Ascending aorta (tissue), 2 donors: ENCODE measurements around the gene IGSF9B. TPM values are rescaled to one million over a fixed set of nuclear protein-coding genes. Genes with fewer than 3 reads are reported as not detected.

Experiments
- DNase-seq, 2 donors: peaks; one replicate each; pipeline ENCODE4 v3.0.0-alpha.2; 2019; ENCODE audit warnings: low spot score in 2 of 2
- H3K27ac ChIP-seq, 2 donors: fragments of 200-600 bp; sonication (generic); one replicate each; pipeline ENCODE4 v1.5.1; 2016 to 2017; ENCODE audit warnings: mild to moderate bottlenecking in 1 of 2
- H3K27me3 ChIP-seq: fragments of 200-600 bp; sonication (generic); one replicate; pipeline ENCODE4 v1.5.1; 2017
- H3K36me3 ChIP-seq, 2 donors: fragments of 200-600 bp; sonication (generic); one replicate each; pipeline ENCODE4 v1.5.1; 2016
- H3K4me1 ChIP-seq, 2 donors: fragments of 200-600 bp; sonication (generic); one replicate each; pipeline ENCODE4 v1.5.1; 2016 to 2017; ENCODE audit warnings: mild to moderate bottlenecking in 1 of 2
- H3K4me3 ChIP-seq, 2 donors: fragments of 200-600 bp; sonication (generic); one replicate each; pipeline ENCODE4 v1.5.1; 2016 to 2017; ENCODE audit warnings: mild to moderate bottlenecking in 1 of 2
- H3K9me3 ChIP-seq, 2 donors: fragments of 200-600 bp; sonication (generic); one replicate each; pipeline ENCODE4 v1.5.1; 2016
- CTCF ChIP-seq, 3 experiments: fragments of 200-600 bp in 2 of 3; fragments of 450-650 bp in 1 of 3; sonication (generic) in 2 of 3; IDR thresholded peaks; one replicate each; pipeline ENCODE4 v1.5.1; 2016 to 2019; ENCODE audit warnings: antibody characterized with exemption in 3 of 3, mild to moderate bottlenecking in 1 of 3, moderate library complexity in 1 of 3
- intact Hi-C: fragments of 100-400 bp; cut with DNase I; formaldehyde crosslinking; loops from one replicate; pipeline ENCODE4 v1.15.1; 2023
- total RNA-seq: library from RNA; depleted of rRNA; stranded (reverse); fragments of >200 nt; gene quantifications from one replicate; pipeline ENCODE4 v1.1.0, GENCODE V29; 2016

Gene IGSF9B
- total RNA-seq, 1 donor from 2014 or later, result 162 TPM

- intact Hi-C loops, result no loop called here
- Histone ChIP-seq H3K27ac (no peak overlapping the region), H3K36me3 (no peaks in the 10 kb centered on the region), H3K4me1 (no peaks in the 10 kb centered on the region), H3K27me3 (no peaks in the 10 kb centered on the region), H3K9me3 (no peaks in the 10 kb centered on the region), H3K4me3 (no peak overlapping the region)
- DNase-seq, result no peak
- TF ChIP-seq CTCF (IDR thresholded peaks at IDR 0.05), result no peak
These were observed 37.2 kb upstream of the IGSF9B start for GRCh38 chr11:133993921-133994320.

GRCh38 chr11:133993107-133993506 is 36.3 kb upstream of the IGSF9B start:
- no peak for TF ChIP-seq CTCF (IDR thresholded peaks at IDR 0.05)
- Histone ChIP-seq H3K4me3 (no peak overlapping the region), H3K36me3 (no peaks in the 10 kb centered on the region), H3K27ac (no peak overlapping the region), H3K27me3 (no peaks in the 10 kb centered on the region), H3K9me3 (no peaks in the 10 kb centered on the region), H3K4me1 (no peaks in the 10 kb centered on the region)
- intact Hi-C loops, result no loop called here
- no peak for DNase-seq

- no peak for TF ChIP-seq CTCF (IDR thresholded peaks at IDR 0.05)
- no peaks in the 10 kb centered on the region for H3K27me3 ChIP-seq
- no peaks in the 10 kb centered on the region for H3K36me3 ChIP-seq
- no peak overlapping the region for H3K27ac ChIP-seq
- intact Hi-C loops, result no loop called here
- no peak for DNase-seq
- H3K4me1 ChIP-seq, result no peaks in the 10 kb centered on the region
- H3K9me3 ChIP-seq, result no peaks in the 10 kb centered on the region
- no peak overlapping the region for H3K4me3 ChIP-seq
These were observed 35.4 kb upstream of the IGSF9B start for GRCh38 chr11:133992121-133992520.

GRCh38 chr11:133991101-133991500 is 34.3 kb upstream of the IGSF9B start:
- H3K27ac ChIP-seq, result no peak overlapping the region
- DNase-seq, result no peak
- no peaks in the 10 kb centered on the region for H3K9me3 ChIP-seq
- no peaks in the 10 kb centered on the region for H3K4me1 ChIP-seq
- no peak for TF ChIP-seq CTCF (IDR thresholded peaks at IDR 0.05)
- intact Hi-C loops, result no loop called here
- H3K27me3 ChIP-seq, result no peaks in the 10 kb centered on the region
- H3K36me3 ChIP-seq, result no peaks in the 10 kb centered on the region
- no peak overlapping the region for H3K4me3 ChIP-seq

GRCh38 chr11:133990501-133990900 is 33.7 kb upstream of the IGSF9B start:
- no peak overlapping the region for H3K4me3 ChIP-seq
- intact Hi-C loops, result no loop called here
- DNase-seq, result no peak
- H3K27ac ChIP-seq, result no peak overlapping the region
- no peaks in the 10 kb centered on the region for H3K27me3 ChIP-seq
- H3K36me3 ChIP-seq, result no peaks in the 10 kb centered on the region
- H3K4me1 ChIP-seq, result no peaks in the 10 kb centered on the region
- TF ChIP-seq CTCF (IDR thresholded peaks at IDR 0.05), result no peak
- no peaks in the 10 kb centered on the region for H3K9me3 ChIP-seq

GRCh38 chr11:133988686-133989410 is 32.1 kb upstream of the IGSF9B start:
- Histone ChIP-seq H3K4me3 (no peak overlapping the region), H3K27me3 (no peaks in the 10 kb centered on the region), H3K27ac (no peak overlapping the region), H3K9me3 (no peaks in the 10 kb centered on the region), H3K4me1 (no peaks in the 10 kb centered on the region), H3K36me3 (no peaks in the 10 kb centered on the region)
- DNase-seq, result no peak
- intact Hi-C loops, result no loop called here
- TF ChIP-seq CTCF (IDR thresholded peaks at IDR 0.05), result no peak
